ENCODE results near the gene PTGES2.
"Not testable (repeated sequence)": the region's sequence is repeated elsewhere in the genome, so short reads cannot be mapped to it uniquely, and the experiment has no call there.

The PTGES2 gene

GRCh38 chr9:128088253-128088945, 39.1 kb downstream of the PTGES2 start:
- no peak for DNase-seq (ENCODE audit: low read depth in 3 of 3)

- no peak for DNase-seq (ENCODE audit: low read depth in 3 of 3)
Observed at GRCh38 chr9:128087262-128087661, 40.3 kb downstream of the PTGES2 start.

DNA sequence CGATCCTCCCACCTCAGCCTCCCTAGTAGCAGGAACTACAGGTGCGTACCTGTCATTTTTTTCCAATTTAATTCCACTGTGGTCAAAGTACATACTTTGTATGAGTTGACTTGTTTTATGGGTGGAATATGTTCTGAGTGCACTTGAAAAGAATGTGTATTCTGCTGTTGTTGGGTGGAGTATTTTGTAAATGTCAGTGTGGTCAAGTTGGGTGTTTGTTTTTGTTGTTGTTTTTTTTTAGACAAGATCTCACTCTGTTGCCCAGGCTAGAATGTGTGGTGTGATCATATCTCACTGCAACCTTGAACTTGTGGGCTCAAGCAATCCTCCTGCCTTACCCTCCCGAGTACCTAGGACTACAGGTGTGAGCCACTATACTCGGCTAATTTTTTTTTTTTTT, 41.6 kb downstream of the PTGES2 start:
- no peak for DNase-seq (ENCODE audit: low read depth in 3 of 3)

DNA sequence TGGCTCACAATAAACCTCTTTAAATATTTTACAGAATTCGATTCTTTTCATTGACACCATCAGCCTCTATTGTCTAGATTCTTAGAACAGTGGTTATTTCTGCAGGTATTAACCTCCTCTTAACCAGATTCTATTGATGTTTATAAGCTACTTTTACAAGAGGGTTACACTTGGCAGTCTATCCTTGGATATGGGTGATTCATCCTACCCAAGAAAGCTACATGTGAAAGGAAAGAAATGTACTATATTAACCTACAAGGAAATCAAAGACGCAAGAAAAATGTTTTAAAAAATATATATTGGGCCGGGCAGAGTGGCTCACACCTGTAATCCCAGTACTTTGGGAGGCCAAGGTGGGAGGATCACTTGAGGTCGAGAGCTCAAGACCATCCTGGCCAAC, 42.8 kb downstream of the PTGES2 start:
- DNase-seq (ENCODE audit: low read depth in 3 of 3), result no peak

DNA sequence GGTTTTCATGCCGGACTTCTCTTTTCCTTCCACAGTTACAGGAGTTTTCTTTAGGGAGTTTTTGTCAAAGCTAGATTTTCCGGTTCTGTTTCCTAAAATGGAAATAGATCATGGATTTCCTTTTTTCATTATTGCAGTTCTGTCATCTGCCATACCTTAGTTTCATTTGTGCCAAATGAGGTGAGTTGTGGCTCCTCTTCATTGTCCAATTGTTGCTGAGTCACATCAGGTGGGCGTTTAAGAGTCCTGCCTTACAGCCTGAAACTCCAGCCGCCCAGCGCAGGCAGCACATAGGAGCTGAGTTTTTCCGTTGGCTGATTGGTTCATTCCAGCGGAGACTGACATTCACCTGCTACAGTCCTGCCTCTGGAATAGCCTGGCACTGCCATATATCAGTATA, 45.4 kb downstream of the PTGES2 start:
- no peak for DNase-seq (ENCODE audit: low read depth in 3 of 3)

- no peak for DNase-seq (ENCODE audit: low read depth in 3 of 3)
Observed at GRCh38 chr9:128081056-128081455, 46.5 kb downstream of the PTGES2 start.

- DNase-seq (ENCODE audit: low read depth in 3 of 3), result no peak
Observed at GRCh38 chr9:128080206-128080605, 47.3 kb downstream of the PTGES2 start.

GRCh38 chr9:128078504-128079434, 48.8 kb downstream of the PTGES2 start:
- DNase-seq (ENCODE audit: low read depth in 3 of 3), result no peak

DNA sequence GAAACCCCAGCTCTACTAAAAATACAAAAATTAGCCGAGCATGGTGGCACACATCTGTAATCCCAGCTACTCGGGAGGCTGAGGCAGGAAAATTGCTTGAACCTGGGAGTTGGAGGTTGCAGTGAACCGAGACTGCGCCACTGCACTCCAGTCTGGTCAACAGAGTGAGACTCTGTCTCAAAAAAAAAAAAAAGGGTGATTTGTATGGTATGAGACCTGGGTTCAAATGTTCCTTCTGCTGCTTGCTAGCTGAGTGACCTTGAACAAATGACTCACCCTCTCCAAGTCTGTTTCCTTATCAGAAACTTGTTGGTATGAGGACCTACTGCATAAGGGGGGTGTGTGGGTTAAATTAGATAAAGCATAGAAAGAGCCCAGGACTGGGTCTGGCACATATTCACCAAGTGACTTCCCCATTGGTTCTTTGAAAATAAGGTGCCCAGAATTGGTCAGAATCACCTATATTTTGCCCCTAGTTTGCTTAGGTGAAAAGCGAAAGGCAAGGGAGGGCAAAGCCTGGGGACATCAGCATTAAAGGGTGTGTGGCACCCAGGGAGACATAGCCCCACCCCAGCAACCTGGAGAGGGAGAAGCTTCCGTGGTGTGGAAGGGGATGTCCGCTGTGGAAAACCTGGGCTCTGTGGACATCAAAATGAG, 49.6 kb downstream of the PTGES2 start:
- no peak for DNase-seq (ENCODE audit: low read depth in 3 of 3)

DNA sequence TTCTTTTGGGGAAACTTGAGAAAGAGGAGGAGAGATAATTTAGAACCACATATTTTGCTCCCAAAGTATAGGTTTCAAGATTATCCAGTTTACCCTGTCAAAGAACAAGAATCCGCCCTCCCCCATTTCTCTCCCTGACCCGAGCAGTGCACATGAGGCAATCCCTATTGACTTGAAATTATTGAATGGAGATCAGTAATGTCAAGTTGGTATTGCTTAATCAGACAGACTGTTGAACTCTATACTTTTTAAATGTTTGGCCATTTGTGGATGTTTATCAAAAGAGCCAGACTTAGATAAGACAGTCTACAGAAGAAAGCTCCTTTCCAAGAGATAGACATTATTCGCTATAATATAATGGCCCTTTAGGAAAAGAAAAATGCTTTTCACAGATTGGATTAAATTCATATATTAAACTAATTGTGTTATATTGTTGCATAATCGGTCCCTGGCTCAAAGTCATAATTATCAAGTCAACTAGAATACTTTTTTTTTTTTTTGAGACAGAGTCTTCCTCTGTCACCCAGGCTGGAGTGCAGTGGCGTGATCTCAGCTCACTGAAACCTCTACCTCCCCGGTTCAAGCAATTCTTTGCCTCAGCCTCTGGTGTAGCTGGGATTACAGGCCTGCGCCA, 54.2 kb downstream of the PTGES2 start:
- no peak for DNase-seq (ENCODE audit: low read depth in 3 of 3)

GRCh38 chr9:128072144-128073021, 55.1 kb downstream of the PTGES2 start:
- peak in 2 of 3 donors; percentile 40 to 44 for DNase-seq (ENCODE audit: low read depth in 3 of 3)

GRCh38 chr9:128071475-128071874, 56.1 kb downstream of the PTGES2 start:
- not testable (repeated sequence) for DNase-seq (ENCODE audit: low read depth in 3 of 3)

DNA sequence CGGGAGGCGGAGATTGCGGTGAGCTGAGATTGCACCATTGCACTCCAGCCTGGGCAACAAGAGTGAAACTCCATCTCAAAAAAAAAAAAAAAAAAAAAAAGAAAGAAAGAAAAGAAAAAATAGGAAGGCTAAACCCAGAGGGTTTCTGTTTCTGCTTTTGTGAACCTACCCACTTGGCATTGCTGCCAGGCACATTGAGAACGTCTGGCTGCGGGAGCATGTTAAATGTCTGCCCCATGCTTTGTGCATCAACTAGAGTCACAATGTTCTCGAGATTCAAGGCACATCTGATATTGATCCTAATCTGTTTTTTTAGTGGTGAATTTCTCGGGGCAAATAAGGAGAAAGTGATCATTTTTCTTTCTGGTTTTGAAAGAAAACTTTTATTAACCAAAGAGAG, 56.7 kb downstream of the PTGES2 start:
- DNase-seq (ENCODE audit: low read depth in 3 of 3), result no peak

Measured in stimulated activated CD4-positive, alpha-beta T cell treated with anti-CD3 and anti-CD28 coated beads, TNF-alpha, amount 100 ng/mL, for 48 hours (primary cell).